Loucy (cell line): ENCODE data around the gene GDAP1L1.
"Not testable (repeated sequence)": the region's sequence is repeated elsewhere in the genome, so short reads cannot be mapped to it uniquely, and the experiment has no call there.

Source experiments
- H2AFZ ChIP-seq: fragments of 200-600 bp; sonication (generic); 2 replicates; pipeline ENCODE4 v1.6.0; 2016; ENCODE audit warnings: antibody characterized with exemption, mild to moderate bottlenecking, low read length, moderate library complexity
- H3F3A ChIP-seq: fragments of 200-600 bp; 2 replicates; pipeline ENCODE4 v1.6.0; 2016; ENCODE audit warnings: antibody characterized with exemption, low read depth, mild to moderate bottlenecking
- H3K27me3 ChIP-seq: fragments of 200-600 bp; sonication (generic); 2 replicates; pipeline ENCODE4 v1.6.1; 2014; ENCODE audit warnings: low read length, mild to moderate bottlenecking; ENCODE audit not compliant: insufficient read depth, poor library complexity, severe bottlenecking
- H3K36me3 ChIP-seq: fragments of 200-600 bp; sonication (generic); 2 replicates; pipeline ENCODE4 v1.6.1; 2016; ENCODE audit warnings: low read length; ENCODE audit not compliant: insufficient read depth
- H3K4me1 ChIP-seq: fragments of 200-600 bp; sonication (generic); 2 replicates; pipeline ENCODE4 v1.5.1; 2014; ENCODE audit warnings: low read length, mild to moderate bottlenecking; ENCODE audit not compliant: insufficient read depth, poor library complexity, severe bottlenecking
- H3K4me2 ChIP-seq: fragments of 200-600 bp; sonication (generic); 2 replicates; pipeline ENCODE4 v1.6.0; 2014; ENCODE audit warnings: antibody characterized with exemption, low read length, low read depth, mild to moderate bottlenecking; ENCODE audit not compliant: poor library complexity, severe bottlenecking
- H3K4me3 ChIP-seq: fragments of 200-600 bp; sonication (generic); 2 replicates; pipeline ENCODE4 v1.5.1; 2014; ENCODE audit warnings: low read length, mild to moderate bottlenecking, mixed read lengths; ENCODE audit not compliant: poor library complexity, severe bottlenecking
- H3K79me2 ChIP-seq: fragments of 200-600 bp; sonication (generic); 2 replicates; pipeline ENCODE4 v1.6.1; 2014; ENCODE audit warnings: low read length; ENCODE audit not compliant: insufficient read depth
- H3K9ac ChIP-seq: fragments of 200-600 bp; sonication (generic); 2 replicates; pipeline ENCODE4 v1.6.0; 2014; ENCODE audit warnings: mild to moderate bottlenecking, low read depth, low read length, moderate library complexity; ENCODE audit not compliant: poor library complexity, severe bottlenecking
- H3K9me2 ChIP-seq: fragments of 200-600 bp; sonication (generic); replicated peaks from 2 replicates; pipeline ENCODE4 v1.6.1; 2016; ENCODE audit warnings: low read depth, low read length, mixed read lengths
- H3K9me3 ChIP-seq: fragments of 200-600 bp; sonication (generic); 2 replicates; pipeline ENCODE4 v1.6.1; 2014; ENCODE audit warnings: mild to moderate bottlenecking, antibody characterized with exemption, low read length, low read depth; ENCODE audit not compliant: insufficient read depth
- H4K20me1 ChIP-seq: fragments of 200-600 bp; sonication (generic); 2 replicates; pipeline ENCODE4 v1.6.0; 2014; ENCODE audit warnings: antibody characterized with exemption, low read length, mild to moderate bottlenecking; ENCODE audit not compliant: insufficient read depth, poor library complexity, severe bottlenecking
- CTCF ChIP-seq: fragments of 200-600 bp; sonication (generic); conservative IDR thresholded peaks from 2 replicates; pipeline ENCODE4 v1.5.1; 2014; ENCODE audit warnings: mild to moderate bottlenecking, antibody characterized with exemption, low read length
- EZH2phosphoT487 ChIP-seq: fragments of 200-600 bp; IDR thresholded peaks from 2 replicates; pipeline ENCODE4 v1.6.1; 2018; ENCODE audit warnings: antibody characterized with exemption, mild to moderate bottlenecking, moderate library complexity, borderline replicate concordance

The GDAP1L1 gene

DNA sequence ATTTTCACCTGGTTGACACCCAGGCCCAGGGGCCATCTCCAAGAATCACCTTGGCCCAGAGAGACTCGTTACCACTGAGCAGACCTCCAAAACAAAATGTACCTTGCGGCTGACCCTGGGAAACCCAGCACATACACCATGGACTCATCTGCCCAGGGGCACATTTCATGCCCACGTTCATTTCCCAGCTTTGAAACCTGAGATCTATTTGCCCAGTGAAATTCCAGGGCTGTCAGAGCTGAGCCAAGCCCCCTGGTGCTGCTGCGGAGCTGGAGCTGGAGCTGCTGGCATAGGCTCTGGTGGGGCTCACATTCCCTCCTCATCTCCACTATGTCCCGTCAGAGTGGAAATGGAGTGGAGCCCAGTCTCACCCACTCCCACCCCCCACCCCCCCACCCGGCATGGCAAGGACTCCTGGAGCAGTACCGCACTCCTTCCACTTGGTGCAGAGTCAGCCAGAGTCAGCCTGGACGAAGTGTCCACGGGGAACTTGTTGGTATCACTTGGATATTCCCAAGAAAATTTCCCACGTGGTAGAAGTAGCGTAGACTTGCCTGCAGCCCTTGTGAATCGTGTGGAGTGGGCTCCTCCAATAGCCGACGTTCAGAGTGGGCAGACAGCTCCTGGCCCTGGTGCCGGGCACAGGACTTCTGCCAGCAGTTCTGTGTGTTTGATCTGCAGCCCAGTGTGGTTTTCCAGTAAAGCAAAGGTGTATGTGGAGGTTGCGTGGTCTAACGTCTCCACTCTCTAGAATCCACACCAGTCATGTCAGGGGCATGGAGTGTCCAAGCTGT lies 18.4 kb upstream of the GDAP1L1 start:
- H3K36me3 ChIP-seq, result no peaks in the 10 kb centered on the region

GRCh38 chr20:44231193-44231592 lies 15.9 kb upstream of the GDAP1L1 start:
- Histone ChIP-seq H3K4me2 (no peak overlapping the region), H4K20me1 (no peaks in the 10 kb centered on the region)

More for the DNA sequence above, 18.4 kb upstream of the GDAP1L1 start:
- no peak overlapping the region for H2AFZ ChIP-seq
- no peaks in the 10 kb centered on the region for H3K4me1 ChIP-seq
- no peak overlapping the region for H3K4me3 ChIP-seq
- no peak overlapping the region for H3K9ac ChIP-seq
- no peaks in the 10 kb centered on the region for H3K79me2 ChIP-seq
- H3K9me3 ChIP-seq, result no peaks in the 10 kb centered on the region
- no peak overlapping the region for H3K4me2 ChIP-seq
- no peaks in the 10 kb centered on the region for H3F3A ChIP-seq
- H4K20me1 ChIP-seq, result no peaks in the 10 kb centered on the region
- H3K27me3 ChIP-seq, result no peaks in the 10 kb centered on the region
- H3K9me2 ChIP-seq, result no peaks in the 10 kb centered on the region
- no peak for TF ChIP-seq EZH2phosphoT487
- no peak for TF ChIP-seq CTCF

GRCh38 chr20:44231713-44232468 lies 15.2 kb upstream of the GDAP1L1 start:
- no peaks in the 10 kb centered on the region for H3K27me3 ChIP-seq
- no peaks in the 10 kb centered on the region for H3F3A ChIP-seq
- no peaks in the 10 kb centered on the region for H3K9me2 ChIP-seq
- no peaks in the 10 kb centered on the region for H4K20me1 ChIP-seq
- H2AFZ ChIP-seq, result 0 out of 2 replicates have a peak overlapping the region, but pooled peaks have one; percentile 20
- H3K4me3 ChIP-seq, result no peak overlapping the region
- no peaks in the 10 kb centered on the region for H3K4me1 ChIP-seq
- H3K4me2 ChIP-seq, result no peak overlapping the region
- H3K9me3 ChIP-seq, result no peaks in the 10 kb centered on the region
- no peaks in the 10 kb centered on the region for H3K79me2 ChIP-seq
- H3K9ac ChIP-seq, result no peak overlapping the region
- TF ChIP-seq EZH2phosphoT487 (no peak), CTCF (no peak; the same call in 1 of the 2 replicates)
- H3K36me3 ChIP-seq, result no peaks in the 10 kb centered on the region

More at GRCh38 chr20:44231193-44231592, 15.9 kb upstream of the GDAP1L1 start:
- H3K36me3 ChIP-seq, result no peaks in the 10 kb centered on the region
- no peaks in the 10 kb centered on the region for H3K79me2 ChIP-seq
- H2AFZ ChIP-seq, result 0 out of 2 replicates have a peak overlapping the region, but pooled peaks have one; percentile 20
- no peaks in the 10 kb centered on the region for H3K9me2 ChIP-seq
- no peak overlapping the region for H3K9ac ChIP-seq
- no peak for TF ChIP-seq EZH2phosphoT487
- TF ChIP-seq CTCF, result no peak
- H3K4me3 ChIP-seq, result no peak overlapping the region
- H3F3A ChIP-seq, result no peaks in the 10 kb centered on the region
- no peaks in the 10 kb centered on the region for H3K27me3 ChIP-seq
- H3K4me1 ChIP-seq, result no peaks in the 10 kb centered on the region
- H3K9me3 ChIP-seq, result no peaks in the 10 kb centered on the region

GRCh38 chr20:44232469-44232856 lies 14.6 kb upstream of the GDAP1L1 start:
- not testable (repeated sequence) for H3K9me3 ChIP-seq, H3K36me3 ChIP-seq, H3K79me2 ChIP-seq, H3K9me2 ChIP-seq, H3K9ac ChIP-seq, H4K20me1 ChIP-seq, H3K27me3 ChIP-seq, H3F3A ChIP-seq, H3K4me3 ChIP-seq, H3K4me1 ChIP-seq, H2AFZ ChIP-seq, H3K4me2 ChIP-seq
